Measurements from ENCODE around the gene IDNK. TPM values are rescaled to one million over a fixed set of nuclear protein-coding genes. Genes with fewer than 3 reads are reported as not detected.

IDNK gene
- total RNA-seq, 1 experiment from 2014 or later: 3.3 TPM

DNA sequence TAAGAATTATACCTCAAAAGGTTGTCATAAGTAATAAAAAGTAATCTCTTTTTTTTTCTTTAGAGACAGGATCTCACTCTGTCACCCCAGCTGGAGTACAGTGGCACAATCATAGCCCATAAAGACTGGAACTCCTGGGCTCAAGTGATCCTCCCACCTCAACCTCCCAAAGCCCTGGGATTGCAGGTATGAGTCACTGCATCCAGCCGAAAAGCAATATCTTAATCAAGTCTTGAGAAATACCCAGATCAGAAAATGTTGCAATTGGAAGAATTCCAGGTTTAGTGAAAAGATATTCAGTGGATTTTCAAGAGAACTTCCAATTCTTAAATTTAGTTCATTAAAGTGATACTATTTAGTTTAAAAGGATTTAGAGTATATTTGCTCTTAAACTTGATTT, 40.9 kb upstream of the IDNK start:
- H3K27ac ChIP-seq (ENCODE audit: low read depth, low read length): no peak overlapping the region
- H3K27me3 ChIP-seq (ENCODE audit: insufficient read depth, low read length): no peaks in the 10 kb centered on the region
- no peaks in the 10 kb centered on the region for H3K79me2 ChIP-seq (ENCODE audit: insufficient read depth, low read length)
- no peak for TF ChIP-seq RAD21 (IDR thresholded peaks at IDR 0.05; ENCODE audit: low read depth)
- TF ChIP-seq ZFX (IDR thresholded peaks at IDR 0.05): no peak
- TF ChIP-seq SP1 (IDR thresholded peaks at IDR 0.05; ENCODE audit: low read depth): no peak
- no peak for TF ChIP-seq SIN3A (IDR thresholded peaks at IDR 0.05; ENCODE audit: low read depth)
- TF ChIP-seq, protein P1, sequence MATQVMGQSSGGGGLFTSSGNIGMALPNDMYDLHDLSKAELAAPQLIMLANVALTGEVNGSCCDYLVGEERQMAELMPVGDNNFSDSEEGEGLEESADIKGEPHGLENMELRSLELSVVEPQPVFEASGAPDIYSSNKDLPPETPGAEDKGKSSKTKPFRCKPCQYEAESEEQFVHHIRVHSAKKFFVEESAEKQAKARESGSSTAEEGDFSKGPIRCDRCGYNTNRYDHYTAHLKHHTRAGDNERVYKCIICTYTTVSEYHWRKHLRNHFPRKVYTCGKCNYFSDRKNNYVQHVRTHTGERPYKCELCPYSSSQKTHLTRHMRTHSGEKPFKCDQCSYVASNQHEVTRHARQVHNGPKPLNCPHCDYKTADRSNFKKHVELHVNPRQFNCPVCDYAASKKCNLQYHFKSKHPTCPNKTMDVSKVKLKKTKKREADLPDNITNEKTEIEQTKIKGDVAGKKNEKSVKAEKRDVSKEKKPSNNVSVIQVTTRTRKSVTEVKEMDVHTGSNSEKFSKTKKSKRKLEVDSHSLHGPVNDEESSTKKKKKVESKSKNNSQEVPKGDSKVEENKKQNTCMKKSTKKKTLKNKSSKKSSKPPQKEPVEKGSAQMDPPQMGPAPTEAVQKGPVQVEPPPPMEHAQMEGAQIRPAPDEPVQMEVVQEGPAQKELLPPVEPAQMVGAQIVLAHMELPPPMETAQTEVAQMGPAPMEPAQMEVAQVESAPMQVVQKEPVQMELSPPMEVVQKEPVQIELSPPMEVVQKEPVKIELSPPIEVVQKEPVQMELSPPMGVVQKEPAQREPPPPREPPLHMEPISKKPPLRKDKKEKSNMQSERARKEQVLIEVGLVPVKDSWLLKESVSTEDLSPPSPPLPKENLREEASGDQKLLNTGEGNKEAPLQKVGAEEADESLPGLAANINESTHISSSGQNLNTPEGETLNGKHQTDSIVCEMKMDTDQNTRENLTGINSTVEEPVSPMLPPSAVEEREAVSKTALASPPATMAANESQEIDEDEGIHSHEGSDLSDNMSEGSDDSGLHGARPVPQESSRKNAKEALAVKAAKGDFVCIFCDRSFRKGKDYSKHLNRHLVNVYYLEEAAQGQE (IDR thresholded peaks at IDR 0.05; ENCODE audit: low read depth): no peak
- no peak for TF ChIP-seq POLR2A (IDR thresholded peaks at IDR 0.05; ENCODE audit: borderline replicate concordance, extremely low read depth, insufficient read depth, insufficient read length)
- H3K36me3 ChIP-seq (ENCODE audit: control insufficient read depth in 1 of 2, insufficient read depth in 2 of 2, low read length in 2 of 2): no peaks in the 10 kb centered on the region
- BruUV-seq (replicated peaks): no TSS peak
- ATAC-seq (no peak), DNase-seq (ENCODE audit: low read depth, low spot score) (no peak)
- POLR2A ChIA-PET: no interaction called here
- no peak overlapping the region for H3K9ac ChIP-seq (ENCODE audit: low read length)
- H2AFZ ChIP-seq (ENCODE audit: low read depth, low read length, poor library complexity, severe bottlenecking): no peak overlapping the region
- intact Hi-C loops (cut with micrococcal nuclease): no loop called here
- no peaks in the 10 kb centered on the region for H3K9me2 ChIP-seq (ENCODE audit: insufficient read depth)
- H3K9me3 ChIP-seq (ENCODE audit: control insufficient read depth in 1 of 2, insufficient read depth in 1 of 2, low read depth in 1 of 2, low read length in 2 of 2): peaks cover 0 to 4% of the 10 kb centered on the region in 2 experiments; a peak in 2 of 4 replicates
- RAD21 ChIA-PET (ENCODE audit: low non-redundant PET in 1 of 2, low total read pairs in 2 of 2, uncharacterized antibody in 2 of 2, unreplicated experiment in 2 of 2): no interaction called here
- CTCF ChIA-PET: no interaction called here
- no peaks in the 10 kb centered on the region for H3K4me1 ChIP-seq (ENCODE audit: control insufficient read depth in 1 of 2, insufficient read depth in 2 of 2, low read length in 2 of 2)
- no peak overlapping the region for H3K4me2 ChIP-seq (ENCODE audit: low read length)
- H4K20me1 ChIP-seq (ENCODE audit: insufficient read depth): no peaks in the 10 kb centered on the region
- no peak overlapping the region for H3K4me3 ChIP-seq (replicated peaks in 1 of 2; ENCODE audit: low read depth in 1 of 2, low read length in 2 of 2)

Data from HCT116 (cell line).